Measurements from ENCODE around the gene LIN7B. TPM values are rescaled to one million over a fixed set of nuclear protein-coding genes. Genes with fewer than 3 reads are reported as not detected.

LIN7B gene
- total RNA-seq, 1 donor: 6.5 TPM

- DNase-seq (ENCODE audit: low read depth): peak; percentile 100
- peak within 1 kb of the TSS; percentile 97 for H3K4me3 ChIP-seq (ENCODE audit: low read depth, low read length)
- TF ChIP-seq CTCF (IDR thresholded peaks at IDR 0.05; ENCODE audit: insufficient read depth, low read depth, low read length): no peak
These were observed 28.9 kb upstream of the LIN7B start, which contains the start of gene SNRNP70 for GRCh38 chr19:49085020-49085867. TSS of gene SNRNP70 (plus strand) at chr19:49085451. CDS start at chr19:49086415, 964 bp downstream.

- TF ChIP-seq CTCF (IDR thresholded peaks at IDR 0.05; ENCODE audit: insufficient read depth, low read depth, low read length): no peak
- peak overlapping the region; percentile 97 for H3K4me3 ChIP-seq (ENCODE audit: low read depth, low read length)
- DNase-seq (ENCODE audit: low read depth): no peak
These were observed 28.3 kb upstream of the LIN7B start for GRCh38 chr19:49085868-49086232.

- peak overlapping the region; percentile 97 for H3K4me3 ChIP-seq (ENCODE audit: low read depth, low read length)
- TF ChIP-seq CTCF (IDR thresholded peaks at IDR 0.05; ENCODE audit: insufficient read depth, low read depth, low read length): no peak
- DNase-seq (ENCODE audit: low read depth): no peak
These were observed 27.9 kb upstream of the LIN7B start for GRCh38 chr19:49086296-49086695.

GRCh38 chr19:49091391-49092038, 22.7 kb upstream of the LIN7B start:
- DNase-seq (ENCODE audit: low read depth): no peak
- no peak overlapping the region for H3K4me3 ChIP-seq (ENCODE audit: low read depth, low read length)
- no peak for TF ChIP-seq CTCF (IDR thresholded peaks at IDR 0.05; ENCODE audit: insufficient read depth, low read depth, low read length)

GRCh38 chr19:49092686-49093085, 21.5 kb upstream of the LIN7B start:
- no peak for DNase-seq (ENCODE audit: low read depth)
- no peak overlapping the region for H3K4me3 ChIP-seq (ENCODE audit: low read depth, low read length)
- TF ChIP-seq CTCF (IDR thresholded peaks at IDR 0.05; ENCODE audit: insufficient read depth, low read depth, low read length): no peak

GRCh38 chr19:49094505-49095482, 19.4 kb upstream of the LIN7B start:
- no peak for TF ChIP-seq CTCF (IDR thresholded peaks at IDR 0.05; ENCODE audit: insufficient read depth, low read depth, low read length)
- DNase-seq (ENCODE audit: low read depth): no peak
- no peak overlapping the region for H3K4me3 ChIP-seq (ENCODE audit: low read depth, low read length)

Measured in fibroblast of villous mesenchyme (primary cell).